PC-3 (cell line): ENCODE data around the gene FAM229B.

ENCODE experiments used
- EZH2 ChIP-seq: fragments of 300-600 bp; sonication (generic); IDR thresholded peaks from one replicate; pipeline ENCODE4 v1.6.1; 2017; ENCODE audit warnings: antibody characterized with exemption, mild to moderate bottlenecking, low read length; ENCODE audit not compliant: unreplicated experiment
- EZH2phosphoT487 ChIP-seq: fragments of 300-600 bp; sonication (generic); IDR thresholded peaks from 2 replicates; pipeline ENCODE4 v1.6.1; 2018; ENCODE audit warnings: mild to moderate bottlenecking, antibody characterized with exemption, low read length, borderline replicate concordance
- TF ChIP-seq, protein P1 (sequence below): fragments of 300-600 bp; sonication (generic); conservative IDR thresholded peaks from 2 replicates; pipeline ENCODE4 v1.5.1; 2017; ENCODE audit warnings: antibody characterized with exemption, low read depth, mild to moderate bottlenecking, low read length

DNA sequence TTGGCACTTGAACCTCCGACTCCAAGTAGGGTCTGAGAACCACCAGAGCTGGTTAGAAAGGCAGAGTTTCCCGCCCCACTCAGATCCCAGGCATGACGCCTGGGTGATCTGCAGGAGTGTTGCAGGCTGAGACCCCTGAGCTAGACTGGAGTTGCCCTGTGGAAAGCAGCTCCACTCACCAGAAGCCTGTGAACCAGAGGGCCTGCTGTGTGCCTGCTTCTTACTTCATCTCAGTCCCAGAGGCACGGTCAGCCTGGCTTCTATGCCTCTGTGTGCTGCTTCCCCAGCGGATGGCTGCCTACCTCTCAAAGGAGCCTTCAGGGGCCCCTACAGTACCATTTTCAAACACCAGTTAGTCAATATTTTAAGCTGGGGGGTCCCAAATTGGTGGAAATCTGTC is 49.1 kb upstream of the FAM229B start:
- TF ChIP-seq EZH2 (no peak), EZH2phosphoT487 (no peak)
- TF ChIP-seq, protein P1, sequence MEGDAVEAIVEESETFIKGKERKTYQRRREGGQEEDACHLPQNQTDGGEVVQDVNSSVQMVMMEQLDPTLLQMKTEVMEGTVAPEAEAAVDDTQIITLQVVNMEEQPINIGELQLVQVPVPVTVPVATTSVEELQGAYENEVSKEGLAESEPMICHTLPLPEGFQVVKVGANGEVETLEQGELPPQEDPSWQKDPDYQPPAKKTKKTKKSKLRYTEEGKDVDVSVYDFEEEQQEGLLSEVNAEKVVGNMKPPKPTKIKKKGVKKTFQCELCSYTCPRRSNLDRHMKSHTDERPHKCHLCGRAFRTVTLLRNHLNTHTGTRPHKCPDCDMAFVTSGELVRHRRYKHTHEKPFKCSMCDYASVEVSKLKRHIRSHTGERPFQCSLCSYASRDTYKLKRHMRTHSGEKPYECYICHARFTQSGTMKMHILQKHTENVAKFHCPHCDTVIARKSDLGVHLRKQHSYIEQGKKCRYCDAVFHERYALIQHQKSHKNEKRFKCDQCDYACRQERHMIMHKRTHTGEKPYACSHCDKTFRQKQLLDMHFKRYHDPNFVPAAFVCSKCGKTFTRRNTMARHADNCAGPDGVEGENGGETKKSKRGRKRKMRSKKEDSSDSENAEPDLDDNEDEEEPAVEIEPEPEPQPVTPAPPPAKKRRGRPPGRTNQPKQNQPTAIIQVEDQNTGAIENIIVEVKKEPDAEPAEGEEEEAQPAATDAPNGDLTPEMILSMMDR = no peak
